ENCODE results near the gene APBA2.

APBA2 gene

GRCh38 chr15:29099131-29099880, 213.5 kb downstream of the APBA2 start:
- TF ChIP-seq GATA2 (IDR thresholded peaks at IDR 0.05; ENCODE audit: low read depth, low read length) (no peak), GATA3 (IDR thresholded peaks at IDR 0.05; ENCODE audit: low read depth, low read length) (no peak)

- no peak for TF ChIP-seq GATA3 (IDR thresholded peaks at IDR 0.05; ENCODE audit: low read depth, low read length)
- TF ChIP-seq GATA2 (IDR thresholded peaks at IDR 0.05; ENCODE audit: low read depth, low read length): no peak
Measured at GRCh38 chr15:29100486-29101000, 214.8 kb downstream of the APBA2 start.

GRCh38 chr15:29101491-29101890, 215.7 kb downstream of the APBA2 start:
- TF ChIP-seq GATA3 (IDR thresholded peaks at IDR 0.05; ENCODE audit: low read depth, low read length): no peak
- TF ChIP-seq GATA2 (IDR thresholded peaks at IDR 0.05; ENCODE audit: low read depth, low read length): no peak

- TF ChIP-seq GATA2 (IDR thresholded peaks at IDR 0.05; ENCODE audit: low read depth, low read length) (no peak), GATA3 (IDR thresholded peaks at IDR 0.05; ENCODE audit: low read depth, low read length) (no peak)
Measured at GRCh38 chr15:29102911-29103823, 217.4 kb downstream of the APBA2 start.

DNA sequence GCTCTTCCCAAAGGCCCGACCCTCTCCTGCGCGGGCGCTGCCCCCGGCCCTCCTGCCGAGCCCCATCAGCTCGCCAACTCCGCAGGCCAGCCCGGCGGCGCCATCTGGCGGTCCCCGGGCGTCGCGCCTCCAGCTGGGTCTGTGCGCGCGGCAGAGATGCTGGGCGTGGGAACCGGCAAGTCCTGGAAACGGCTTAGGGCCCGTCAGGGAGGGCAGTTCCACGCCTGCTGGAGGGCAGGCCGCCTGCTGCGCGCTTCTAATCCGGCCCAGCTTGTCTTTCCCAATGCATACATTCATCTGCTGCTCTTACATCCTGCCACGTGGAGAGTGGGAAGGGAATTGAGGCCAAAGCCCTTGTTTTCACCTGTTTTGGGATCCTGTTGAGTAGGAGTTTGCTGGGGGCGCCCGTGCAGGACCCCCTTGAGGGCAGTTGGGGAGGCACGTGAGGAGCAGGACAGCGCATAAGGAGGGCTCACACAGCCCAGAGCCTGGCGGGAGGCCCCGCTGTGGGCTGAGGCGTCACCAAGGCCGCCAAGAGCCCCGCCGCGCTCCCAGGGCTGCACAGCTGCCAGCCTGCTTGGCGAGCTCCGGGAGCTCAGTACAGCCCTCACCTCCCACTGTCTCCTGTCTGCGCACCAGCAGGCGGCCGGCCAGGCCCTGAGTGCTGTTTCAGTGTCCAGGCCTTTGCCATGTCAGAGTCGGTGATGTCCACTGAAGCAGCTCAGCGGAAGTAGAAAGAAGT, 218.2 kb downstream of the APBA2 start:
- TF ChIP-seq GATA3 (IDR thresholded peaks at IDR 0.05; ENCODE audit: low read depth, low read length) (no peak), GATA2 (IDR thresholded peaks at IDR 0.05; ENCODE audit: low read depth, low read length) (no peak)

- TF ChIP-seq GATA3 (IDR thresholded peaks at IDR 0.05; ENCODE audit: low read depth, low read length) (no peak), GATA2 (IDR thresholded peaks at IDR 0.05; ENCODE audit: low read depth, low read length) (no peak)
Measured at GRCh38 chr15:29104566-29104880, 218.7 kb downstream of the APBA2 start.

DNA sequence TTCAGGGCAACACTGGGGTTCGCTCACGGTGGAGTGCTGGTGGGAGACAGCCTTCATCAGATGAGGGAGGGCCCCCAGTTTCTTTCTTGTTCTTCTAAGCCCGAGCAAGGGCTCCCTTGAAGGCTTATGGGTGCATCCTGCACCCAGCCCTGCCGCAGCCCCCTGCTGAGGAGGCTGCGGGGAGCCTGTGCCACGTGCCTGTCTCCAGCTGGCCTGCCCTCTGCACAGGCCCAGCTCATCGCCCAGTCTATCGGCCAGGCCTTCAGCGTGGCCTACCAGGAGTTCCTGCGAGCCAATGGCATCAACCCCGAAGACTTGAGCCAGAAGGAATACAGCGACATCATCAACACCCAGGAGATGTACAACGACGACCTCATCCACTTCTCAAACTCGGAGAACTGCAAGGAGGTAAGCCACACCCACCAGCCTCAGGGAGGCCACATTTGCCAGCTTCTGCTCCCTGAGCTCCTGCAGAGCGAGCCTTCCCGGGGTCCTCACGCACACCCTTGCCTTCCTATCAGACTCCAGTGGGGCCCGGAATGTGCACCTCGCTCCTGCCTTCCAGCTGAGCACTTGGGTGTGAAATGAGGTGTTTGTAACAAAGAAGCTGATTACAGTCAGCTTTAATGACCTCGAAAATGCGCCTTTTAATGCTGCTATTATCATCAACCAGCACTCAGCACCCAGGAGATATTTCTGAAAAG, 219.5 kb downstream of the APBA2 start:
- TF ChIP-seq GATA3 (IDR thresholded peaks at IDR 0.05; ENCODE audit: low read depth, low read length) (no peak), GATA2 (IDR thresholded peaks at IDR 0.05; ENCODE audit: low read depth, low read length) (no peak)

GRCh38 chr15:29106116-29106515, 220.3 kb downstream of the APBA2 start:
- no peak for TF ChIP-seq GATA3 (IDR thresholded peaks at IDR 0.05; ENCODE audit: low read depth, low read length)
- TF ChIP-seq GATA2 (IDR thresholded peaks at IDR 0.05; ENCODE audit: low read depth, low read length): no peak

- no peak for TF ChIP-seq GATA2 (IDR thresholded peaks at IDR 0.05; ENCODE audit: low read depth, low read length)
- TF ChIP-seq GATA3 (IDR thresholded peaks at IDR 0.05; ENCODE audit: low read depth, low read length): no peak
Measured at GRCh38 chr15:29106551-29107290, 220.9 kb downstream of the APBA2 start.

GRCh38 chr15:29107291-29107890, 221.6 kb downstream of the APBA2 start:
- TF ChIP-seq GATA3 (IDR thresholded peaks at IDR 0.05; ENCODE audit: low read depth, low read length) (no peak), GATA2 (IDR thresholded peaks at IDR 0.05; ENCODE audit: low read depth, low read length) (no peak)

DNA sequence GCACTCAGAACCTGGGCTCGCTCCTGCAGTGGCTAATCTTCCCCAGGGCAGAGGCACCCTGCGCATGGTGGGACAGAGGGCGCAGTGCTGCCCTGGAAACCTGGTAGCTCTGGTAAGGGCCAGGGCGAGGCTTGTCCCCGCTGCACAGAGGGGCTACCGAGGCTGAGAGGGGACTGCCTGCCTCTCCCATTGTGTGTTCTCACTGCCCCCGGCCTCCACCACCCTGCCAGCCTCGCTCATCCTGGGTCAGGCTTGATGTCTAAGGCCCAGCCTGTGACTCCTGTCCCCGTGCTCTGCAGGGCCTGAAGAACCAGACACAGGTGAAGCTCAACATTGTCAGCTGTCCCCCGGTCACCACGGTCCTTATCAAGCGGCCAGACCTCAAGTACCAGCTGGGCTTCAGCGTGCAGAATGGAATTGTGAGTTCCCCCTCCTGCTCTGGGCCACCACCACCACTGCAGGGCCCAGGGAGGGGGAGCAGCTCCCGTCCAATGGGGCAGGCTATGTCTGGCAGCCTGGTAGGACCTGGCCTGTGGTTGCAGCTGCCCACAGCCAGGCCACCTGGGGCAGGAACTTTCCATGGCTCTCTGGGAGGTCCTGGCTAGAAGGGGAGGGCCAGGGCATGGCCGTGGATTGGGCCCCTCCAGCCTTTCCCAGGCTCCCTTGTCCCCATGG, 222.3 kb downstream of the APBA2 start:
- TF ChIP-seq GATA2 (IDR thresholded peaks at IDR 0.05; ENCODE audit: low read depth, low read length): no peak
- TF ChIP-seq GATA3 (IDR thresholded peaks at IDR 0.05; ENCODE audit: low read depth, low read length): no peak

GRCh38 chr15:29109762-29110161, 224.0 kb downstream of the APBA2 start:
- TF ChIP-seq GATA3 (IDR thresholded peaks at IDR 0.05; ENCODE audit: low read depth, low read length) (no peak), GATA2 (IDR thresholded peaks at IDR 0.05; ENCODE audit: low read depth, low read length) (no peak)

Measured in SH-SY5Y (cell line).